GM18870 (cell line): Measurements from ENCODE around the gene CTIF.
A peak's percentile ranks its signal among the peaks of the same experiment; 100 is the strongest.
"Not testable (repeated sequence)": the region's sequence is repeated elsewhere in the genome, so short reads cannot be mapped to it uniquely, and the experiment has no call there.

ENCODE experiments used
- ATAC-seq: cut with Tn5 transposase; IDR thresholded peaks from one replicate; pipeline ENCODE4 v1.9.1; 2021; ENCODE audit warnings: moderate library complexity; ENCODE audit not compliant: unreplicated experiment

CTIF gene

GRCh38 chr18:48857023-48857694, 318.3 kb downstream of the CTIF start:
- ATAC-seq, result no peak

- no peak for ATAC-seq
Measured at GRCh38 chr18:48858676-48859075, 319.8 kb downstream of the CTIF start.

GRCh38 chr18:48859311-48860268, 320.8 kb downstream of the CTIF start:
- no peak for ATAC-seq

- no peak for ATAC-seq
Measured at GRCh38 chr18:48860269-48861180, 321.7 kb downstream of the CTIF start.

- ATAC-seq, result no peak
Measured at GRCh38 chr18:48861181-48861708, 322.4 kb downstream of the CTIF start.

- ATAC-seq, result no peak
Measured at GRCh38 chr18:48862132-48862531, 323.3 kb downstream of the CTIF start.

GRCh38 chr18:48862678-48863270, 323.9 kb downstream of the CTIF start:
- no peak for ATAC-seq

- ATAC-seq, result no peak
Measured at GRCh38 chr18:48863432-48864065, 324.7 kb downstream of the CTIF start.

- no peak for ATAC-seq
Measured at GRCh38 chr18:48864876-48865275, 326.0 kb downstream of the CTIF start.

- no peak for ATAC-seq
Measured at GRCh38 chr18:48866028-48866733, 327.4 kb downstream of the CTIF start.

GRCh38 chr18:48866856-48867255, 328.0 kb downstream of the CTIF start:
- ATAC-seq, result no peak

GRCh38 chr18:48867978-48868377, 329.1 kb downstream of the CTIF start:
- ATAC-seq, result no peak

GRCh38 chr18:48868468-48869466, 329.9 kb downstream of the CTIF start:
- ATAC-seq, result peak; percentile 90

- no peak for ATAC-seq
Measured at GRCh38 chr18:48869591-48869990, 330.8 kb downstream of the CTIF start.

- ATAC-seq, result not testable (repeated sequence)
Measured at GRCh38 chr18:48870926-48871325, 332.1 kb downstream of the CTIF start.

GRCh38 chr18:48871391-48872166, 332.7 kb downstream of the CTIF start:
- no peak for ATAC-seq
